T-helper 22 cell (primary cell): Measurements from ENCODE around the gene CRKL.
"Not testable (repeated sequence)": the region's sequence is repeated elsewhere in the genome, so short reads cannot be mapped to it uniquely, and the experiment has no call there.

Source experiments
- DNase-seq: peaks from one replicate; pipeline ENCODE4 v3.0.0-alpha.2; 2020; ENCODE audit warnings: low read depth

The CRKL gene

DNA sequence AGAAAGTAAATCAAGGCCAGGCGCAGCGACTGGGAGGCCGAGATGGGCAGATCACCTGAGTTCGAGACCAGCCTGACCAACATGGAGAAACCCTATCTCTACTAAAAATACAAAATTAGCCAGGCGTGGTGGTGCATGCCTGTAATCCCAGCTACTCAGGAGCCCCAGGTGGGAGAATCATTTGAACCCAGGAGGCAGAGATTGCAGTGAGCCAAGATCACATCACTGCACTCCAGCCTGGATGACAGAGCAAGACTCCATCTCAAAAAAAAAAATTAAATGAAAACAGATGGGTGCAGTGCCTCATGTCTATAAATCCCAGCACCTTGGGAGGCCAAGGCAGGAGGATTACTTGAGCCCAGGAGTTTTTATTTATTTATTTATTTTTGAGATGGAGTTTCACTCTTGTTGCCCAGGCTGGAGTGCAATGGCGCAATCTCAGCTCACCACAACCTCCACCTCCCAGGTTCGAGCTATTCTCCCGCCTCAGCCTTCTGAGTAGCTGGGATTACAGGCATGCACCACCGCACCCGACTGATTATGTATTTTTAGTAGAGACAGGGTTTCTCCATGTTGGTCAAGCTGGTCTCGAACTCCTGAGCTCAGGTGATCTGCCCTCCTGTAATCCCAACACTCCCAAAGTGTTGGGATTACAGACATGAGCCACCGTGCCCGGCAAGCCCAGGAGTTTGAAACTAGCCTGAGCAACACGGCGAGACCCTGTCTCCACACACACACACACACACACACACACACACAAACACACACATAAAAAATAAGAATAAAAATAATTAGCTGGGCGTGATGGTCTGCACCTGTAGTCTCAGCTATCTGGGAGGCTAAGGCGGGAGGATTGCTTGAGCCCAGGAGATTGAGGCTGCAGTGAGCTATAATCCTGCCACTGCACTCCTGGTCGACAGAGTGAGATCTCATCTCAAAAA lies 15.8 kb upstream of the CRKL start:
- DNase-seq, result not testable (repeated sequence)

DNA sequence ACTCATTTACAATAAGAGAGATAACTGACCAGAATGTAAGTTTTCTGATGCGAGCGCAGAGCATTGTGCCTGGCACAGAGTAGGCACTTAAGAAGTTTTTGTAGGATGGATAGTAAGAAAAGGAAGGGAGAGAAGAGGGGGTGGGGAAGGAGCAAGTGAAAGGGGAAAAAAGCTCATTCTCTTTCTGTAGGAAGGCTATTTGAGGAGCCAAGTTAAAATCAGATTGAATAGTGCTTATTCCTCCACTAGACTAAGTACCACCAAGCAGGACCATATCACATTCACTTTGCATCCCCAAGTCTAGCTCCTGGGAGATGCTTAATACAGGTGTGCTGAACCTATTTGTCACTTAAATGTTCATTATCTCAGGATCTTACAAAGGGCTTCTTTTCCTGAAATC lies 14.1 kb upstream of the CRKL start:
- DNase-seq, result no peak

DNA sequence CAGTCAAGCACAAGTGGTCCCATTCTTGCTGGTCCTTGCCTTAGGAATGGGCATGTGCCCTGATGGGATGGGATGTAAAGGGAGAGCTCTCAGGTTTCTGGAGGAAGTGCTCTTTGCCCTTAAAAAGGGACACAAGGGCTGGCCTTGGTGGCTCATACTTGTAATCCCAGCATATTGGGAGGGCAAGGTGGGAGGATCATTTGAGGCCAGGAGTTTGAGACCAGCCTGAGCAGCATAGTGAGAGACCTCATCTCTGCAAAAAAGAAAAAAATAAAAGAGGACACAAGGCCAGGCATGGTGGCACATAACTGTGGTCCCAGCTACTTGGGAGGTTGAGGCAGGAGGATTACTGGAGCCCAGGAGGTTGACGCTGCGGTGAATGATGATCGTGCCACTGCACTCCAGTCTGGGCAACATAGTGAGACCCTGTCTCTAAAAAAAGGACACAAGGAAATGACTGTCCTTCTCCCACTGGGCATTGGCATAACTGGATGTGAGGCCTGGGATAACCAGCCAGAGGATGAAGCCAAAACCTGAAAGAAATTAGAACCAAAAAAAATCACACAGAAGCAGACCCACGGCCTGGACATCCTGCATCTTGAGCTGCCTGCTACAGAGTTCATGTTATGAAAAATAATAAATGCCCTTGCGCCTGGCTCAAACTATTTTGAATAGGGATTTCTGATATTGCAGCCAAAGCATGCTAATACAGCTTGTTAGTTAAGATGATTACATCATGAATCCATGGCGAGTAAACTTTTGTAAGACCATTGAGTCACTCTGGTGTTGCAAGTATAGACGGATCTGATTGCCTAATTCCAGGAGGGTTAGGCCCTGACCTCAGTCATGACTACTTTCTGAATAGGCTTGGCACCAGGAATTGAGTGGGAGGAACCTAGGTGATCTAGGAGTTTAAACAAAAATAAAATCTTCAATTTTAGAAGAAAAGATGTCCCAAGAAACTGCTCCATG lies 12.9 kb upstream of the CRKL start:
- DNase-seq, result no peak

DNA sequence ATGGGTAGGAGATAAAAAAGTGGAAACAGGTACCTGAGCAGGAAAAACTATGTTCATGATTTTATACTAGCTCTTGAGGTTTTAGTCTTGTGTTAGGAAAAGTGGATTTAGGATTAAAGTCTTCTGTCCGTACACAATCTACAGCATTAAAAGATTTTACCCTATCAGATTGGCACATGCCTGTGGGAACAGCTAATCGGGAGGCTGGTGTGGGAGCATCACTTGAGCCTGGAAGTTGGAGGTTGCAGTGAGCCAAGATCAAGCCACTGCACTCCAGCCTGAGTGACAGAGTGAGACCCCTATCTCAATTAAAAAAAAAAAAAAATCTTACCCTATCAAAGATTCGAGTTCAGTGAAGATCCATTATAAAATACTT lies 12.2 kb upstream of the CRKL start:
- no peak for DNase-seq

DNA sequence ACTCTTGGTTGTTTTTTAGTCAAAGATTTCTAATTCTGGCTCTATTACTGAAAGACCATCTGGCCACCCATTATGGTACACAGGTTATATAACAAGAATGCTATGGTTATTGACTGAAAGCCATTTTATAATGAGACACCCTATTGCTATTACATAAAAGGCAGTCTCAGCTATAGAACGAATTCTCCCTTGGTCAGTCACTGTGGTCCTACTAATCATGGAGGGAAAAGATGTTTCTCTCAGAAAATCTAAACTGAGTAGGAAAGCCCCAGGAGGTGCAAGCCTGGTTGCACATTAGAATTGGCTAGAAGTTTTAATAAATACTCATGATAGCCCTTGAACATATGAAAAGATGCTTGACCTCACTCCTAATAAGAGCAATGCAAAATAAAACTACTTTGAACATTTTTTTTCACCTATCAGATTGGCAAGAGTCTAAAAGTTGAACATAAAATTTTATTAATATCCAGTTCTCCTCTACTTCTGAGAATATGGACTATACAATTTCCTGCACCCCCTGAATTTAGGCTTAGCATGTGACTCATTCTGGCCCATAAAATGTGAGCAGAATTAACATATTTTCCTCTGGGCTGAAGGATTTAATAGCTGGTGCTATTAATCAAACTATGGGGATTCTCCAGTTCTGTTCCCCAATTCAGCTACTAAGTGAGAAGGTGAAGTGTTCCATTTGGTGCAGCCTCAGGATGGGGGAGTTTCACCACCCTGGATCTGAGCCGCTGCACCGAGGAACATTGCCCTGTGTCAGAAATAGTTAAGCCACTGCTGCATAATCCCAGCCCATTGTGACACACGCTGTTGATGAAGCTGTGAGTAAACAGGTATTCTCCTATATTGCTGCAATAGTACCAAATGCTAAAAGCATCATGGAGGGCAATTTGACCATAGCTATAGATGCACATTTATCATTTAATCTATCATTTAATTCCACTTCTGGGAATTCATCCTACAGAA lies 11.5 kb upstream of the CRKL start:
- DNase-seq, result no peak

DNA sequence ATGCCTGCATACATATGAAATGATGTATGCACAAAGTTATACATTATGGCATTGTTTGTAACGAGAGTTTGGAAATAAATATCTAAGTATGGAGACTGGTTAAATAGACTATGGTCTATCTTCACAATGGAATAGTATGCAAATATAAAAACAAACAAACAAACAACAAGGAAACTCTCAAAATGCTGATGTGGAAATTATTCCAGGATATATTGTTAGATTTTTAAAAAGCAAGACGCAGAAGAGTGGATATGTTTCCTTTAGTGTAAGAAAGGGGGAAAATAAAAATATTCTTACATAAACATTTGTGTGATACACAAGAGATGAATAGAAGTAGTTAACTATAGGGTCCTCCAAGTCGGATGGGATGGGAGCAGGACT lies 10.8 kb upstream of the CRKL start:
- DNase-seq, result no peak

DNA sequence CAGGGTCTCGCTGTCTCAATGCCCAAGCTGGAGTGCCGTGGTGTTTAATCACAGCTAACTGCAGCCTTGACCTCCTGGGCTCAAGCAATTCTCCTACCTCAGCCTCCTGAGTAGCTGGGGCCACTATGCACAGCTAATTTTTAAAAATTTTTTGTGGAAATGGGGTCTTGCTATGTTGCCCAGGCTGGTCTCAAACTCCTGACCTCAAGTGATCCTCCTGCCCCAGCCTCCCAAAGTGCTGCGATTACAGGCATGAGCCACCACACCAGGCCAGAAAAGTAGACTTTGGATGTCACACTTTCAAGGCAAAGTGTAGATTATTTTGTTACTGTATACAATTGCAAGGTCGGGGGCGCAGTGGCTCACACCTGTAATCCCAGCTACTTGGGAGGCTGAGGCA lies 8.5 kb upstream of the CRKL start:
- DNase-seq, result not testable (repeated sequence)

DNA sequence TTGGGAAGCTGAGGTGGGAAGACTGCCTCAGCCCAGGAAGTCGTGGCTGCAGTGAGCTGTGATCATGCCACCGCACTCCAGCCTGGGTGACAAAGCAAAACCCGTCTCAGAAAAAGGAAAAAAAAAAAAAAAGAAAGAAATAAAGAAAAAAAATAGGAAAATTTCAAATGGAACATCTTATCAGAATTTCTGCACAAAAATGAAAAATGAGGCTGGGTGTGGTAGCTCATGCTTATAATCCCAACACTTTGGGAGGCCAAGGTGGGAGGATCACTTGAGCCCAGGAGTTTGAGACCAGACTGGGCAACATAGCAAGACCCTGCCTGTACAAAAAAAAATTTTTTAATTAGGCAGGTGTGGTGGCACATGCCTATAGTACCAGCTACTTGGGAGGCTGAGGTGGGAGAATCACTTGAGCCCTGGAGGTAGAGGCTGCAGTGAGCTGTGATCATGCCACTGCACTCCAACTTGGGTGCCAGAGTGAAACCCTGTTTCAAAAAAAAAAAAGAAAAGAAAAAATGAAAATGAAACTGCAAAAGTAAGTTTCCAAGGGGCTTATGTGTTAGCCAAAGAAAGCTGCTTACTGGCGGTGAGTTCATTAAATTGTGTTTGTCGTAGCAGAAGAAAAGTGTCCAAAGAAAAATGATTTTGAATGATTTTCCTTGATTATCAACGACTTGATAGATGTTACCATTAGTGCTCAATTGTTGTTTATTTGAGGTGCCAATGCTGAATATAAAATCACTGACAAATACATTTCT lies 7.5 kb upstream of the CRKL start:
- DNase-seq, result no peak

DNA sequence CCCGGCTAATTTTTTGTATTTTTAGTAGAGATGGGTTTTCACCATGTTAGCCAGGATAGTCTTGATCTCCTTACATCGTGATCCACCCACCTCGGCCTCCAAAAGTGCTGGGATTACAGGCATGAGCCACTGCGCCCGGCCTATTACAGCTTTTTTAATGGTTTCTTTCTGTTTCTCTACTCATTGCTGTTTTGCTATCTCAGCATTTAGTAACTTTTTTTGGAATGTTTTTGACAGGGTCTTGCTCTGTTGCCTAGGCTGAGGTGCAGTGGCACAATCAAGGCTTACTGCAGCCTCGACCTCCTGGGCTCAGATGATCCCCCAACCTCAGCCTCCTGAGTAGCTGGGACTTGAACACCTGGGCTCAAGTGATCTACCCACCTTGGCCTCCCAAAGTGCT lies 4.7 kb upstream of the CRKL start:
- DNase-seq, result no peak

DNA sequence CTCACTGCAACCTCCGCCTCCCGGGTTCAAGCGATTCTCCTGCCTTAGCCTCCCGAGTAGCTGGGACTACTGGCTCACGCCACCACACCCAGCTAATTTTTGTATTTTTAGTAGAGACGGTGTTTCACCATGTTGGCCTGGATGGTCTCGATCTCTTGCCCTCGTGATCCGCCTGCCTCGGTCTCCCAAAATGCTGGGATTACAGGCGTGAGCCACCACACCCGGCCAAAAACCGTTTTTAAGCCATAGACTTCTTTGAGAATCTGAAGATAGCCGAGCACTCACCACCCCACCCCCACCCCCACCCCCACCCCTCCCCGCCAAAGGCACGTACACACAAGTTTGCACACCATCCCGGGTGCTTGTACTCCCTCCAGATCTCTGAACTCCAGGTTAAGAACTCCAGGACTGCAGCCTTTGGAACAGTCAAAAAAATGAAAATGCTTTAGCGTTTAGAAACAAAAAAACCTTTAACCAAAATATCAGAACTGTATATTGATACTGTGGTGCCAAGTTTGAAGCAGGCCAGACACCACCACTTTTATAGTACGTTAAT lies 1.5 kb downstream of the CRKL start:
- DNase-seq, result no peak

DNA sequence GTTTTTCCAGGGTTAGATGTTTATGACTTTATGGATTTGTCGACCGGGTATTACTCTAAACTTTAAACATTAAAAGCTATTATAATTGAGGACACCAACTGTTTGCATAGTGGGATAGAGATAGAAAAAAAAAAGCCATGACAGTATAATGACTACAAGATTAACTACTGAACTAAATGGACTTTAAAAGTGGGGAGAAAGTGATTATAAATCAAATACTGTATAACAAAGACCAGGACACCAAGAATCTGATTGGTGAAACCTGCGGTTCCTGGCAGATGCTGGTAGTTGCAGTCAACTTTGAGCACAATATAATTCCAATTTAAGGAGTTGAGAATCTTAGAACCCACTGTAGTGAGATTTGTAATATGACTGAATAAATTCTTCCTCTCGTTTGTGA lies 2.5 kb downstream of the CRKL start:
- DNase-seq, result no peak

DNA sequence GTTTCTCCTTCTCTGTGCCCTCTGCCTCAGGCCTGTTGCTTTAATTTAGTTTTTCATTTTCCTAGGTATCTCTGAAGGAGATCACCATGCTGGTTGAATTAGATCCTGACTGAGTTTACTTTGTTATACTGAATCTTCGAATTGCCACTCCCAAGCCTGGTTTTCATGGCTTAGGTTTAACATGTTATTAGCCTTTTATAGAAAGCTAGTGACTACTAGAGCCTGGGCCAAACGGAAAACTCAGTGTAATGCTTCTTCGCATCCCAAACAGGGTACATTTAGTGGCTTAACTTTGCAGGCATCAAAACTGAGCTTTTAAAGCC lies 3.6 kb downstream of the CRKL start:
- DNase-seq, result no peak

DNA sequence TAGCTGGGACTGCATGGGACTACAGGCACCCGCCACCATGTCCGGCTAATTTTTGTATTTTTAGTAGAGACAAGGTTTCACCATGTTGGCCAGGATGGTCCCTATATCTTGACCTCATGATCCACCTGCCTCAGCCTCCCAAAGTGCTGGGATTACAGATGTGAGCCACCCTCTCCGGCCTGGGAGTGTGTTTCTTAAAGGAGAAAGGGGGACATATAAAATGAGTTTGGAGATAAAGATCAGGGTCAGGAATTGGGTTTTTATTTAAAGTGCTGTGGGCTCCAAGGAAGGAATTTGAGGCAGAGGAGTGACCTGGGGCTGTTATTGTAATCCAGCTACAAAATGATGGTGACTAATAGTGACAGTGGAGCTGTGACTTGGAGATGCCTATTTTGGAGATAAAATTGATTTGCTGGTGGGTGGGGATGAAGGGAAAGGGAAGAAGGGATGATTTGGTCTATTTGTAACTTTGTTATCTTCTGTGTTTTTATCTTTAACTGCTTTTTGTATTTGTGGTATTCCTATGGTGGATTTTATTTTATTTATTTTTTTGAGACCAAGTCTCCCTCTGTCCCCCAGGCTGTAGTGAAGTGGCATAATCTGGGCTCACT lies 5.0 kb downstream of the CRKL start:
- no peak for DNase-seq

DNA sequence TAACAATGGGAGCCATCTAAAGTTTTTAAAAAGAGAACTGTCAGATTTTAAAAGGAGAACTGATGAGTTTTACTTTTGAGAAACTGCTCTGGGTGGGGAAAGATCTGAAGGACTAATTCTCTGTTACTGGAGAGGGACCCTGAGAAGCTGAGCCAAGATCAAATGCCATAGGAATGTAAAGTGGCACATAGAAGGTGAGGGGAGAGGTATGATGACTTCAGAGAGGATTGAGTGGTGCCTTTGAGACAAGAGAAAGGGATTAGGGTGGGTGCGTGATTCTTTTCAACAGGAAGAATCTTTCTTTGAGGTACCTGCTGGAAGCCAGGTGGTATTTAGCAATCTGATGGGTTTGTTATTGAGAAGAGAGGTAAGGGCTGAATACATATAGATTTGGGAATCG lies 9.0 kb downstream of the CRKL start:
- no peak for DNase-seq

DNA sequence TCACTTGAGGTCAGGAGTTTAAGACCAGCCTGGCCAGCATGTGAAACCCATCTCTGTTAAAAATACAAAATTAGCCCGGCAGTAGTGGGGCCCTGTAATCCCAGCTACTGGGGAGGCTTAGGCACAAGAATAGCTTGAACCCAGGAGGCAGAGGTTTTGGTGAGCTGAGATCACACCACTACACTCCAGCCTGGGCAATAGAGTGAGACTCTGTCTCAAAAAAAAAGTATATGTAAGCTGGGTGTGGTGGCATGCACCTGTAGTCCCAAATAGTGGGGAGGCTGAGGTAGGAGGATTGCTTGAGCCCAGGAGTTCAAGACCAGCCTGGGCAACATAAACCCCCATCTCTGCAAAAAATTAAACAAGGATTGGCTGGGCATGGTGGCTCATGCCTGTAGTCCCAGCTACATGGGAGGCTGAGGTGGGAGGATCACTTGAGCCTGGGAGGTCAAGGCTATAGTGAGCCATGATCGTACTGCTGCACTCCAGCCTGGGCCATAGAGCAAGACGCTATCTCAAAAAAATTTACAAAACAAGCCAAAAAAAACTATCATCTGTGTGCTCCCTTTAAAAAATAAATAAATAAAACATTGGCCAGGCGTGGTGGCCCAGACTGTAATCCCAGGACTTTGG lies 10.8 kb downstream of the CRKL start:
- no peak for DNase-seq

DNA sequence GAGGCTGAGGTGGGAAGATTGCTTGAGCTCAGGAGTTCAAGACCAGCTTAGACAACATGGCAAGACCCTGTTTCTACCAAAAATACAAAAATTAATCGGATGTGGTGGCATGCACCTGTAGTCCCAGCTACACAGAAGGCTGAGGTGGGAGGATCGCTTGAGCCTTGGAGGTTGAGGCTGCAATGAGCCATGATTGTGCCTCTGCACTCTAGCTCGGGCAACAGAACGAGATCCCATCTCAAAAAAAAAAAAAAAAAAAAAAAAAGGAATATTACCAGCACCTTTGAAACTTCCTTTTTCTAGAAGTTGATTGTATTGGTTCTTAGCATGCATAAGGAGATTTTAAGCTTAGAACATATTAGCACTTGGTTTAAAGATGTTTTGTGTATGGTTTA lies 11.4 kb downstream of the CRKL start:
- no peak for DNase-seq

DNA sequence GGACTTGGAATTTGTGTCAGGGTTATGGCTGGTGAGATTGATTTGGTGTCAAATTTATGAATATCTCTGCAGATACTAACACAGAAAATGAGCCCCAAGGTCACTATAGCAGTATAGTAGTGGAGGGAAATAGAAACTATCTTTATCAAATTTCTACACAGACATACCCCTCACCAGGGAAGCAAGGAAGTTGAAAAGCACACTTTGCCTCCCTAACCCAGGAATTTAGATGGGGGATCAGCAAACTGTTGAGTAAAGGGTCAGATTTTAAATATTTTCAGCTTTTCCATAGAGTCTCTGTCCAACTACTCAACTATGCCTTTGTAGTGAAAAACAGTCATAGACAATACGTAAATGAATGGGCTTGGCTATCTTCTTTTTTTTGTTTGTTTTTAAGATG lies 12.8 kb downstream of the CRKL start:
- DNase-seq, result no peak

DNA sequence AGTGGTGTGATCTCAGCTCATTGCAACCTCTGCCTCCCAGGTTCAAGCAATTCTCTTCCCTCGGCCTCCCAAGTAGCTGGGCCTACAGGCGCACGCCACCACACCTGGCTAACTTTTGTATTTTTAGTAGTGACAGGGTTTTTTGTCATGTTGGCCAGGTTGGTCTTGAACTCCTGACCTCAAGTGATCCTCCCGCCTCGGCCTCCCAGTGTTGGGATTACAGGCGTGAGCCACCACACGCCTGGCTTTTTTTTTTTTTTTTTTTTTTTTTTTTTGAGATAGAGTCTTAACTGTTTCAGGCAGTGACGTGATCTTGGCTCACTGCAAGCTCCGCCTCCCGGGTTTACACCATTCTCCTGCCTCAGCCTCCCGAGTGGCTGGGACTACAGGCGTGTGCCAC lies 13.2 kb downstream of the CRKL start:
- DNase-seq, result not testable (repeated sequence)

DNA sequence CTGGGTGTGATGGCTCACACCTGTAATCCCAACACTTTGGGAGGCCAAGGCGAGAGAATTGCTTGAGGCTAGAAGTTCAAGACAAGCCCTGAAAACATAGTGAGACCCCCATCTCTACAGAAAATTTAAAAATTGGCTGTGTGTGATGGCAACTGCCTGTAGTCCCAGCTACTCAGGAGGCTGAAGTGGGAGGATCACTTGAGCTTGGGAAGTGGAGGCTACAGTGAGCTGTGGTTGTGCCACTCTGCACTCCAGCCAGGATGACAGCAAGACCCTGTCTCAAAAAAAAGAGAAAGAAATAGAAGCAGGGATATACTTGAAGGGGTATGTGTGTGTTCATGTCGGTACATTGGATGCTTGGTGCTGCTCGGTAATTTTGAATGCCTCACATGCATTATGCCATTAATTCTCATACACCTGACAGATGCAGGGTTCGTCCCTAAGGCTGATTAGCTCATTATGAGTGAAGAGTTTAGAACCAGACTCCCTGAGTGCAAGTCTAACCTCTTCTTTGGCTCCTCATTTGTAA lies 14.0 kb downstream of the CRKL start:
- DNase-seq, result no peak

DNA sequence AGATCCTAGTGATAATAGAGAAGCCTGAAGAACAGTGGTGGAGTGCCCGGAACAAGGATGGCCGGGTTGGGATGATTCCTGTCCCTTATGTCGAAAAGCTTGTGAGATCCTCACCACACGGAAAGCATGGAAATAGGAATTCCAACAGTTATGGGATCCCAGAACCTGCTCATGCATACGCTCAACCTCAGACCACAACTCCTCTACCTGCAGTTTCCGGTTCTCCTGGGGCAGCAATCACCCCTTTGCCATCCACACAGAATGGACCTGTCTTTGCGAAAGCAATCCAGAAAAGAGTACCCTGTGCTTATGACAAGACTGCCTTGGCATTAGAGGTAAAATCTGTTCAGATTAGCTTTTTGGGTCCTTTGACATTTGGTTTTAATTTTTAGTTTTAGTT lies 16.7 kb downstream of the CRKL start:
- DNase-seq, result no peak
